GM20000 (cell line): ENCODE data around the gene IL1F10.

Source experiments
- DNase-seq: peaks from one replicate; pipeline ENCODE4 v3.0.0; 2012; ENCODE audit warnings: low spot score
- TF ChIP-seq, protein P1 (sequence below): IDR thresholded peaks from 2 replicates; pipeline ENCODE4 v1.5.1; 2012; ENCODE audit warnings: mild to moderate bottlenecking, control low read depth; ENCODE audit errors: extremely low read depth, missing control alignments

IL1F10 gene

DNA sequence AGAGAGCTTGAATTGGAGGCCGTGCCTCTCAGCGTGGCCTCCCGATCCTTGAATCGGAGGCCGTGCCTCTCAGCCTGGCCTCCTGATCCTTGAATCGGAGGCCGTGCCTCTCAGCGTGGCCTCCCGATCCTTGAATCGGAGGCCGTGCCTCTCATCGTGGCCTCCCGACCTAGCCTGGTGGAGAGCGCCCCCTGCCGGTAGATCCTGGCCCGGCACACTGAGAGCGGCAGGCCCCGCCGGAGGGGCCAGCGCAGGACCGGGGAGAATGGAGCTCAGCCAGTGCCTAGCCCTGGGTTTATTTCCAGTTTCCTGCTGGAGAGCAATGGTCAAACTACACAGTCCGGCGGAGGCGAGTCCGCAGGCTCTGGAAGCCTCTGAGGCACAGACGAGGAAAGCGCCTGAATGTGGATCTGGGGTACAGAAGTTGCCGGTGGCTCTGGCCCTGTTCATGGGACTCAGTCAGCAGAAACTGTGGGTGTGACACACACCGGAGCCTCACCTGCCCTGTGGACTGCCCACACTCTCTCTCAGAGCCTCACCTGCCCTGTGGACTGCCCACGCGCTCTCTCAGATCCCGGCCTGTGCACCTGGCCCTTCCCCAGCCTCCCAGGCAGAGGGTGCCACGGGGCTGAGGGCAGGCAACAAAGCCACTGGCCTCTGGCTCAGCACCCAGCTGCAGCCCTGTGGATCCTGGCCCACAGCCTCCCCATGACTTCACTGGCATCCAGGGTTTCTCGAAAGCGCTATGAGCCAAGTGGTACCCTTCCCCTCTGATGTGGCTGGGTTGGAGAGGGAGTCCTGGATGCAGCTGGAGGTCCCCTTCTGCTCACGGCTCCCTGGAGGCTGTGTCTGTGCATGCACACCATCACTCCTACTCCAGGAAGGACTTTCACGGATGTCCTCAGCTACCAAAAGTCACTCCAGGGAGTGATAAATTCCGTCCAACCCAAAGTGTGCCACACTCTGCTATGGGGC lies 16.6 kb upstream of the IL1F10 start:
- DNase-seq = no peak
- TF ChIP-seq, protein P1, sequence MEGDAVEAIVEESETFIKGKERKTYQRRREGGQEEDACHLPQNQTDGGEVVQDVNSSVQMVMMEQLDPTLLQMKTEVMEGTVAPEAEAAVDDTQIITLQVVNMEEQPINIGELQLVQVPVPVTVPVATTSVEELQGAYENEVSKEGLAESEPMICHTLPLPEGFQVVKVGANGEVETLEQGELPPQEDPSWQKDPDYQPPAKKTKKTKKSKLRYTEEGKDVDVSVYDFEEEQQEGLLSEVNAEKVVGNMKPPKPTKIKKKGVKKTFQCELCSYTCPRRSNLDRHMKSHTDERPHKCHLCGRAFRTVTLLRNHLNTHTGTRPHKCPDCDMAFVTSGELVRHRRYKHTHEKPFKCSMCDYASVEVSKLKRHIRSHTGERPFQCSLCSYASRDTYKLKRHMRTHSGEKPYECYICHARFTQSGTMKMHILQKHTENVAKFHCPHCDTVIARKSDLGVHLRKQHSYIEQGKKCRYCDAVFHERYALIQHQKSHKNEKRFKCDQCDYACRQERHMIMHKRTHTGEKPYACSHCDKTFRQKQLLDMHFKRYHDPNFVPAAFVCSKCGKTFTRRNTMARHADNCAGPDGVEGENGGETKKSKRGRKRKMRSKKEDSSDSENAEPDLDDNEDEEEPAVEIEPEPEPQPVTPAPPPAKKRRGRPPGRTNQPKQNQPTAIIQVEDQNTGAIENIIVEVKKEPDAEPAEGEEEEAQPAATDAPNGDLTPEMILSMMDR = no peak

GRCh38 chr2:113052396-113052917 lies 15.3 kb upstream of the IL1F10 start, which contains the start of gene IL36B:
Gene IL36B (minus strand): TSS chr2:113052867.
- TF ChIP-seq, protein P1 = no peak
- no peak for DNase-seq

- DNase-seq = no peak
- TF ChIP-seq, protein P1 = no peak
Measured at GRCh38 chr2:113053666-113054065, 14.1 kb upstream of the IL1F10 start.

DNA sequence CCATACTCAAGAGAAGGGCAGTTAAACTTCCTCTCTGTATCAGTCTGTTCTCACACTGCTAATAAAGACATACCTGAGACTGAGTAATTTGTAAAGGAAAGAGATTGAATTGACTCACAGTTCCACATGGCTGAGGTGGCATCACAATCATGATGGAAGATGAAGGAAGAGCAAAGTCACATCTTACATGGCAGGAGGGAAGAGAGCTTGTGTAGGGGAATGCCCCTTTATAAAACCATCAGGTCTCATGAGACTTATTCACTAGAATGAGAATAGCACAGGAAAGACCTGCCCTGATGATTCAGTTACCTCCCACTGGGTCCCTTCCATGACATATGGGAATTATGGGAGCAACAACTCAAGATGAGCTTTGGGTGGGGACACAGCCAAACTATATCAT lies 13.7 kb upstream of the IL1F10 start:
- TF ChIP-seq, protein P1 = no peak
- DNase-seq = no peak

- DNase-seq = no peak
- TF ChIP-seq, protein P1 = no peak
Measured at GRCh38 chr2:113056521-113056920, 11.2 kb upstream of the IL1F10 start.

GRCh38 chr2:113057117-113057516 lies 10.7 kb upstream of the IL1F10 start:
- no peak for DNase-seq
- TF ChIP-seq, protein P1 = no peak

- TF ChIP-seq, protein P1 = no peak
- DNase-seq = no peak
Measured at GRCh38 chr2:113058411-113058994, 9.3 kb upstream of the IL1F10 start.
